Natural killer cell (primary cell): ENCODE data around the gene BCOR. TPM values are rescaled to one million over a fixed set of nuclear protein-coding genes. Genes with fewer than 3 reads are reported as not detected.

Source experiments
- ATAC-seq, 3 donors: fragments of 150-1000 bp in 2 of 3; fragments of 200-7000 bp in 1 of 3; cut with Tn5 transposase; 1 replicate in 1 of 3; 2 replicates in 2 of 3; pipeline ENCODE4 v1.10.0; 2021; ENCODE audit warnings: mild to moderate bottlenecking in 2 of 3, moderate library complexity in 2 of 3
- DNase-seq, 2 donors: peaks; one replicate each; pipeline versions ENCODE4 v3.0.0 to v3.0.0-alpha.2; 2013 to 2021; ENCODE audit warnings: mixed read lengths in 1 of 2
- H3K27ac ChIP-seq: one replicate; pipeline ENCODE4 v1.5.1; 2013; ENCODE audit warnings: mild to moderate bottlenecking, low read length
- H3K27me3 ChIP-seq: one replicate; pipeline ENCODE4 v1.6.1; 2013; ENCODE audit warnings: low read length; ENCODE audit not compliant: control insufficient read depth, insufficient read depth
- H3K36me3 ChIP-seq: one replicate; pipeline ENCODE4 v1.6.1; 2013; ENCODE audit warnings: low read length; ENCODE audit not compliant: control insufficient read depth, insufficient read depth
- H3K4me1 ChIP-seq: one replicate; pipeline ENCODE4 v1.6.1; 2013; ENCODE audit warnings: low read length; ENCODE audit not compliant: control insufficient read depth, insufficient read depth
- H3K4me3 ChIP-seq: one replicate; pipeline ENCODE4 v1.5.1; 2013; ENCODE audit warnings: low read length
- H3K9me3 ChIP-seq: one replicate; pipeline ENCODE4 v1.6.1; 2013; ENCODE audit warnings: low read length; ENCODE audit not compliant: control insufficient read depth, insufficient read depth
- H3K27ac Mint-ChIP-seq, 2 donors: one replicate each; pipeline ENCODE4 v1.8.0; 2022; ENCODE audit warnings: mild to moderate bottlenecking in 2 of 2, mixed read lengths in 2 of 2, moderate library complexity in 1 of 2
- H3K27me3 Mint-ChIP-seq, 2 donors: one replicate each; pipeline ENCODE4 v1.8.0; 2022; ENCODE audit warnings: low read depth in 2 of 2, mixed read lengths in 2 of 2
- H3K36me3 Mint-ChIP-seq: one replicate; pipeline ENCODE4 v1.8.0; 2022; ENCODE audit warnings: mixed read lengths
- H3K4me1 Mint-ChIP-seq, 2 donors: one replicate each; pipeline ENCODE4 v1.8.0; 2022; ENCODE audit warnings: mixed read lengths in 2 of 2
- H3K4me3 Mint-ChIP-seq: one replicate; pipeline ENCODE4 v1.8.0; 2022; ENCODE audit warnings: mild to moderate bottlenecking, moderate library complexity, mixed read lengths
- H3K9me3 Mint-ChIP-seq, 2 donors: one replicate each; pipeline ENCODE4 v1.8.0; 2022; ENCODE audit warnings: mixed read lengths in 2 of 2
- WGBS: methylation state at CpG from one replicate; pipeline ENCODE4 v1.1.7; 2013; ENCODE audit warnings: missing lambda C conversion rate; ENCODE audit not compliant: insufficient coverage; 5-methylcytosine and 5-hydroxymethylcytosine counted together
- intact Hi-C: fragments of 100-400 bp; cut with micrococcal nuclease; formaldehyde crosslinking; loops from one replicate; pipeline ENCODE4 v1.14.2; 2022
- total RNA-seq, 4 donors: library from RNA; stranded (reverse); fragments of 120-200 nt in 1 of 4; gene quantifications; one replicate each; pipeline versions ENCODE4 v1.2.3 to v1.2.4, GENCODE V29; 2013 to 2022
- TF ChIP-seq, protein P1 (sequence below): fragments of 200-600 bp; IDR thresholded peaks from one replicate; pipeline ENCODE4 v1.8.0; 2022; ENCODE audit warnings: antibody characterized with exemption

The BCOR gene
- total RNA-seq, 3 donors from 2014 or later (not counting 1 experiment from before 2014, with no cell fraction given): 20.0 to 35.2 (median 29.2) TPM

DNA sequence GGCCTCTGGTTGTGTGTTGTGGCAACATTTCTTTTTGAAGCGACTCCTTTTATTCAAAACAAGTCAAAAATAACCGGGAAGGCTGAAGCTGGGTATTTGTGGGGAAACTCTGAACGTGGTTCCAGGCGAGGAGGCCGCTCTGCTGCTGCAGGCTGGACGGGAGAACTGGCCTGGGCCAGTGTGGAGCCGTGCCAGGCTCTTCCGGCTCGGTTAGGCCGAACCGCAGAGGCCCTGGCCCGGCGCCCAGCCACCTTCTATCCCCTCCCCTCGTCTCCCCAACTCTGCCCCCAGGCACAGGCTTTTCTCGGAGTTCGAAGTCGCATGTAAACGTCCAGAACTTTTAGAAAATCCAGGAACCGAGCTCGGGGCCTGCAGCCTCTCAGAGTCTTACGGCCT, 2.4 kb upstream of the BCOR start:
- DNase-seq (no peak), ATAC-seq (no peak)
- H3K36me3 Mint-ChIP-seq: no peaks in the 10 kb centered on the region
- no peaks in the 10 kb centered on the region for H3K36me3 ChIP-seq
- peaks cover 25% of the 10 kb centered on the region for H3K4me1 ChIP-seq
- H3K4me3 Mint-ChIP-seq: peak overlapping the region; percentile 79
- H3K27ac Mint-ChIP-seq: peak overlapping the region; percentile 80 to 85
- H3K9me3 ChIP-seq: no peaks in the 10 kb centered on the region
- H3K9me3 Mint-ChIP-seq: no peaks in the 10 kb centered on the region
- WGBS: 40% methylated on average over 20 of the region's 21 CpGs
- intact Hi-C loops: no loop called here
- TF ChIP-seq, protein P1, sequence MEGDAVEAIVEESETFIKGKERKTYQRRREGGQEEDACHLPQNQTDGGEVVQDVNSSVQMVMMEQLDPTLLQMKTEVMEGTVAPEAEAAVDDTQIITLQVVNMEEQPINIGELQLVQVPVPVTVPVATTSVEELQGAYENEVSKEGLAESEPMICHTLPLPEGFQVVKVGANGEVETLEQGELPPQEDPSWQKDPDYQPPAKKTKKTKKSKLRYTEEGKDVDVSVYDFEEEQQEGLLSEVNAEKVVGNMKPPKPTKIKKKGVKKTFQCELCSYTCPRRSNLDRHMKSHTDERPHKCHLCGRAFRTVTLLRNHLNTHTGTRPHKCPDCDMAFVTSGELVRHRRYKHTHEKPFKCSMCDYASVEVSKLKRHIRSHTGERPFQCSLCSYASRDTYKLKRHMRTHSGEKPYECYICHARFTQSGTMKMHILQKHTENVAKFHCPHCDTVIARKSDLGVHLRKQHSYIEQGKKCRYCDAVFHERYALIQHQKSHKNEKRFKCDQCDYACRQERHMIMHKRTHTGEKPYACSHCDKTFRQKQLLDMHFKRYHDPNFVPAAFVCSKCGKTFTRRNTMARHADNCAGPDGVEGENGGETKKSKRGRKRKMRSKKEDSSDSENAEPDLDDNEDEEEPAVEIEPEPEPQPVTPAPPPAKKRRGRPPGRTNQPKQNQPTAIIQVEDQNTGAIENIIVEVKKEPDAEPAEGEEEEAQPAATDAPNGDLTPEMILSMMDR: no peak
- peaks cover 11% of the 10 kb centered on the region in 2 donors for H3K4me1 Mint-ChIP-seq
- H3K4me3 ChIP-seq: no peak overlapping the region
- H3K27me3 Mint-ChIP-seq: no peaks in the 10 kb centered on the region
- H3K27me3 ChIP-seq: no peaks in the 10 kb centered on the region
- H3K27ac ChIP-seq: no peak overlapping the region

DNA sequence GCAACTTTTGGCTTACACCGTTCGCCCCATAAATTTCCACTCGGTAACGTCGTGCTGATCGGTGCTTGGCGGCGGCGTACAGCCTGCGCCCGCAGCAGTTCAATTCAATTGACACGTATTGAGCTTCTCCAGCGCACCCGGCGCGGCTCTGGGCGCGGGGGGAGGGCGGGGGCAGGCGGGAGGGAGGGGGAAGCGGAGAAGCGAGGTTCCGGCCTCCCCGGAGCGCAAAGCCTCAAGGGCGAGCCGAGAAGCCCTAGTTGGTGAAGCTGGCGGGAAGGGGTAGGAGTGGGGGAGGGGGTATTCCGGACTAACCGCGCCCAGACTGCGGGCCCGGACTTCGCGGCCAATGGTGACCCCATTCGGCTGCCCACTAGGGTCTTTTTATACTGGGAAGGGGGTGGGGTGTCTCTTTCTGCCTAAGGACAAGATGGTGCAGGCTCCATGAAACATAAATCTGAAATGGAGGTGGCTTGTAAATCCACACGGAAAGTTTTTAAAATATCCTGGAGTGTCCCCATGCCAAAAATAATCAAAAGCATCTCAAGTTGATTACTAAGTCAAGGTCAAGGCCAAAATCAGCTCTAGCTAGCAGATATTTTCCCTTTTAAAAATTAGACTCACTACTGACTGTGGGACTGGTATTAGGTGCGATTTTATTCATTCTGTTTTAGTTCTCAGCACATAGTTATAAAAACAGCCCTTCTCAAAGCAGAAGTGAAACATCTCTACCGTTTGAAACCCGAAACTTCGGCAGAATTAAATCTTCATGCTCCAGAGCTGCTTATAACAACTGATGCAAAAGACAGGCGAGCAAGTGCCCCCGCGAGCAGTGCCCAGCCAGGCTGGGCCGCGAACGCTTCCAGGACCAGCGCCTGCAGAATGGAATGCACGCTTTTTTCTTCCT, 1.5 kb upstream of the BCOR start:
- intact Hi-C loops: loop anchor here (2.0 to 5.0 kb wide), 5 partner anchors 53 to 242 kb away; no protein-coding TSS in a partner anchor
- H3K27me3 ChIP-seq: no peaks in the 10 kb centered on the region
- peak overlapping the region; percentile 65 for H3K27ac ChIP-seq
- peak overlapping the region; percentile 37 for H3K4me3 ChIP-seq
- Mint-ChIP-seq H3K4me1 (peaks cover 17 to 19% of the 10 kb centered on the region in 2 donors), H3K4me3 (peak overlapping the region; percentile 88), H3K36me3 (no peaks in the 10 kb centered on the region), H3K27me3 (no peaks in the 10 kb centered on the region), H3K27ac (peak overlapping the region; percentile 80 to 85), H3K9me3 (no peaks in the 10 kb centered on the region)
- peak in 1 of 2 donors; percentile 75 for DNase-seq
- no peaks in the 10 kb centered on the region for H3K9me3 ChIP-seq
- 6% methylated on average over 38 of the region's 49 CpGs for WGBS
- H3K4me1 ChIP-seq: peaks cover 25% of the 10 kb centered on the region
- H3K36me3 ChIP-seq: no peaks in the 10 kb centered on the region
- peak; percentile 11 to 44 (median 19) for ATAC-seq
- TF ChIP-seq, protein P1: no peak

DNA sequence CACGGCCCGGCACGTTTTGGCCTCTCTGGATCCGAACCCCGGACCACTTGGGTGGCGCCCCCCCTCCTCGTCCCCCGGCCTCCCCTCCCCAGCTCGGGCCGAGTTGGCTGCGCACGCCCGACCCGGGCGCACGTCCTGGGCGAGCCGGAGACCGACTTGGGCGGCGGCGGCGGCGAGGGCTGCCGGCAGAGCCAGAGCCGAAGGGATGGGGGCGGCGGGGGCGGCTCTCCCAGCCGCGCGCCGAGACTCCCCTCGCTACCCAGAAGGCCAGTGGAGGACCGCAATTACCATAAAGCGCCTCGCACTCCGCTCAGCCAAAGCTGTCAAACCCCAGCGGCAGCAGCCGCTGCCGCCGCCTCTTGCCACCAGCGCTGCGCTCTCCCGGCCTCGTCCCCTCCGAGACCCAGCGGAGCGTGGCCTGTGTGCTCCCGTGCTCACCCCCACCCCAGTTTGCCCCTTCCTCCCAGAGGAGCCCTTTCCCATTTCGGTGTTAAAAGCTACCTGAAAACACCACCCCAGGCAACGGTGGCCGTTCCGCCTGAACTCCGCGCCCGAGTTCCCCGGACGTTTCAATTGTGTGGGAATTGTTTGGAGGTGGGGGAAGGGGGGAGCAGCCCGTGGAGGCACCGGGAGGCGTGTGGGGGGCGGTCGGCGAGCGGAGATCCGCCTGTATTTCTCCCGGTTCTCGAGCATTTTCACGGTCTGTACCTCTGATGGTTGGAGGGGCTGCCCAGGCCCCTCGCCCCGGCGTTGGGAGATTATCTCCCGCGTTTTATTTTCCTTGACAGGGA, 701 bp upstream of the BCOR start:
- no peaks in the 10 kb centered on the region for H3K9me3 ChIP-seq
- Mint-ChIP-seq H3K36me3 (no peaks in the 10 kb centered on the region), H3K9me3 (no peaks in the 10 kb centered on the region), H3K4me3 (peak overlapping the region; percentile 88), H3K27me3 (peaks cover 0 to 4% of the 10 kb centered on the region in 2 donors), H3K27ac (peak overlapping the region; percentile 80 to 85), H3K4me1 (peaks cover 25 to 27% of the 10 kb centered on the region in 2 donors)
- TF ChIP-seq, protein P1: no peak
- H3K4me1 ChIP-seq: peaks cover 31% of the 10 kb centered on the region
- intact Hi-C loops: loop anchor here (2.0 to 5.0 kb wide), 5 partner anchors 54 to 241 kb away; no protein-coding TSS in a partner anchor
- H3K4me3 ChIP-seq: peak overlapping the region; percentile 37
- WGBS: 0% methylated on average over 68 of the region's 75 CpGs
- H3K36me3 ChIP-seq: no peaks in the 10 kb centered on the region
- DNase-seq: peak; percentile 56 to 81
- H3K27ac ChIP-seq: peak overlapping the region; percentile 65
- no peaks in the 10 kb centered on the region for H3K27me3 ChIP-seq
- peak; percentile 48 to 61 (median 55) for ATAC-seq
